Uterus (tissue), 4 donors: ENCODE results near the gene TNKS2. TPM values are rescaled to one million over a fixed set of nuclear protein-coding genes. Genes with fewer than 3 reads are reported as not detected.

ENCODE experiments used
- DNase-seq, 2 donors: peaks; one replicate each; pipeline ENCODE4 v3.0.0-alpha.2; 2019 to 2020
- H3K27ac ChIP-seq, 2 donors: fragments of 200-600 bp; sonication (generic); 1 replicate in 1 of 2; 2 replicates in 1 of 2; pipeline ENCODE4 v1.5.1; 2016 to 2018
- H3K27me3 ChIP-seq, 2 donors: fragments of 200-600 bp; sonication (generic); one replicate each; pipeline ENCODE4 v1.5.1; 2018 to 2019; ENCODE audit warnings: control low read depth in 1 of 2
- H3K36me3 ChIP-seq, 2 donors: fragments of 200-600 bp; sonication (generic); one replicate each; pipeline ENCODE4 v1.5.1; 2019; ENCODE audit warnings: control low read depth in 1 of 2
- H3K4me1 ChIP-seq, 2 donors: fragments of 200-600 bp; sonication (generic); one replicate each; pipeline ENCODE4 v1.5.1; 2018 to 2019; ENCODE audit warnings: control low read depth in 1 of 2
- H3K4me3 ChIP-seq, 2 donors: fragments of 200-600 bp; sonication (generic); 1 replicate in 1 of 2; 2 replicates in 1 of 2; pipeline ENCODE4 v1.5.1; 2018 to 2019; ENCODE audit warnings: mild to moderate bottlenecking in 1 of 2
- H3K9me3 ChIP-seq, 2 donors: fragments of 200-600 bp; sonication (generic); one replicate each; pipeline ENCODE4 v1.5.1; 2019; ENCODE audit warnings: control low read depth in 1 of 2
- CTCF ChIP-seq, 4 experiments: fragments of 200-600 bp in 2 of 4; fragments of 450-650 bp in 2 of 4; sonication (generic) in 2 of 4; IDR thresholded peaks; one replicate each; pipeline ENCODE4 v1.5.1; 2016 to 2019; ENCODE audit warnings: antibody characterized with exemption in 4 of 4, mild to moderate bottlenecking in 2 of 4, moderate library complexity in 1 of 4
- POLR2A ChIP-seq, 2 donors: fragments of 450-650 bp; IDR thresholded peaks; one replicate each; pipeline ENCODE4 v1.6.1; 2016; ENCODE audit warnings: antibody characterized with exemption in 2 of 2, mild to moderate bottlenecking in 1 of 2, moderate library complexity in 1 of 2
- intact Hi-C: fragments of 100-400 bp; cut with DNase I; formaldehyde crosslinking; loops from one replicate; pipeline ENCODE4 v1.15.1; 2023; ENCODE audit warnings: low total_unique reads
- total RNA-seq, 4 donors: library from RNA; depleted of rRNA in 3 of 4; stranded (reverse); fragments of >200 nt in 3 of 4; gene quantifications; one replicate each; pipeline versions ENCODE4 v1.1.0 to v1.2.4, GENCODE V29; 2014 to 2023
- donor health status: DM: yes; HTN: yes; CAD: no.

Gene TNKS2
- total RNA-seq, 4 donors from 2014 or later: 33.8 to 102 (median 51.9) TPM

- Histone ChIP-seq H3K4me1 (no peaks in the 10 kb centered on the region), H3K9me3 (no peaks in the 10 kb centered on the region), H3K27ac (no peak overlapping the region), H3K27me3 (no peaks in the 10 kb centered on the region), H3K36me3 (no peaks in the 10 kb centered on the region), H3K4me3 (no peak overlapping the region)
- DNase-seq: no peak
- intact Hi-C loops: no loop called here
- TF ChIP-seq POLR2A (IDR thresholded peaks at IDR 0.05): no peak
- TF ChIP-seq CTCF (IDR thresholded peaks at IDR 0.05): no peak
These were observed 76.9 kb downstream of the TNKS2 start for GRCh38 chr10:91875156-91875555.

- no peaks in the 10 kb centered on the region for H3K36me3 ChIP-seq
- intact Hi-C loops: no loop called here
- DNase-seq: no peak
- no peak overlapping the region for H3K4me3 ChIP-seq
- H3K4me1 ChIP-seq: no peaks in the 10 kb centered on the region
- no peak for TF ChIP-seq CTCF (IDR thresholded peaks at IDR 0.05)
- TF ChIP-seq POLR2A (IDR thresholded peaks at IDR 0.05): no peak
- no peaks in the 10 kb centered on the region for H3K9me3 ChIP-seq
- no peak overlapping the region for H3K27ac ChIP-seq
- no peaks in the 10 kb centered on the region for H3K27me3 ChIP-seq
These were observed 77.6 kb downstream of the TNKS2 start for GRCh38 chr10:91875779-91876178.

GRCh38 chr10:91879515-91880170 lies 81.4 kb downstream of the TNKS2 start:
- intact Hi-C loops: no loop called here
- no peak overlapping the region for H3K4me3 ChIP-seq
- no peak overlapping the region for H3K27ac ChIP-seq
- H3K4me1 ChIP-seq: no peaks in the 10 kb centered on the region
- TF ChIP-seq POLR2A (IDR thresholded peaks at IDR 0.05) (no peak), CTCF (IDR thresholded peaks at IDR 0.05) (no peak)
- no peaks in the 10 kb centered on the region for H3K27me3 ChIP-seq
- H3K9me3 ChIP-seq: no peaks in the 10 kb centered on the region
- no peaks in the 10 kb centered on the region for H3K36me3 ChIP-seq
- DNase-seq: no peak

- Histone ChIP-seq H3K4me3 (no peak overlapping the region), H3K27me3 (no peaks in the 10 kb centered on the region), H3K9me3 (no peaks in the 10 kb centered on the region), H3K36me3 (no peaks in the 10 kb centered on the region), H3K27ac (no peak overlapping the region), H3K4me1 (no peaks in the 10 kb centered on the region)
- intact Hi-C loops: no loop called here
- TF ChIP-seq CTCF (IDR thresholded peaks at IDR 0.05) (no peak), POLR2A (IDR thresholded peaks at IDR 0.05) (no peak)
- DNase-seq: no peak
These were observed 82.1 kb downstream of the TNKS2 start for GRCh38 chr10:91880310-91880709.

GRCh38 chr10:91883549-91884444 lies 85.6 kb downstream of the TNKS2 start:
- peak; percentile 43 to 51 for DNase-seq
- intact Hi-C loops: no loop called here
- H3K27ac ChIP-seq: peak overlapping the region; percentile 63 to 69

More at GRCh38 chr10:91883549-91884444, 85.6 kb downstream of the TNKS2 start:
- no peaks in the 10 kb centered on the region for H3K36me3 ChIP-seq
- H3K27me3 ChIP-seq: no peaks in the 10 kb centered on the region
- no peak for TF ChIP-seq POLR2A (IDR thresholded peaks at IDR 0.05)
- no peaks in the 10 kb centered on the region for H3K9me3 ChIP-seq
- no peaks in the 10 kb centered on the region for H3K4me1 ChIP-seq
- H3K4me3 ChIP-seq: no peak overlapping the region
